Lower leg skin (tissue), 3 donors: ENCODE results near the gene KIAA0513.

Experiments
- POLR2A ChIP-seq, 2 donors: fragments of 450-650 bp; IDR thresholded peaks; one replicate each; pipeline ENCODE4 v1.6.1; 2016 to 2017; ENCODE audit warnings: antibody characterized with exemption in 2 of 2, mild to moderate bottlenecking in 1 of 2, moderate library complexity in 1 of 2
- TF ChIP-seq, protein P1 (sequence below), 3 donors: fragments of 450-650 bp; IDR thresholded peaks; one replicate each; pipeline ENCODE4 v1.5.1; 2016; ENCODE audit warnings: antibody characterized with exemption in 3 of 3, mild to moderate bottlenecking in 3 of 3, moderate library complexity in 2 of 3

- TF ChIP-seq, protein P1, sequence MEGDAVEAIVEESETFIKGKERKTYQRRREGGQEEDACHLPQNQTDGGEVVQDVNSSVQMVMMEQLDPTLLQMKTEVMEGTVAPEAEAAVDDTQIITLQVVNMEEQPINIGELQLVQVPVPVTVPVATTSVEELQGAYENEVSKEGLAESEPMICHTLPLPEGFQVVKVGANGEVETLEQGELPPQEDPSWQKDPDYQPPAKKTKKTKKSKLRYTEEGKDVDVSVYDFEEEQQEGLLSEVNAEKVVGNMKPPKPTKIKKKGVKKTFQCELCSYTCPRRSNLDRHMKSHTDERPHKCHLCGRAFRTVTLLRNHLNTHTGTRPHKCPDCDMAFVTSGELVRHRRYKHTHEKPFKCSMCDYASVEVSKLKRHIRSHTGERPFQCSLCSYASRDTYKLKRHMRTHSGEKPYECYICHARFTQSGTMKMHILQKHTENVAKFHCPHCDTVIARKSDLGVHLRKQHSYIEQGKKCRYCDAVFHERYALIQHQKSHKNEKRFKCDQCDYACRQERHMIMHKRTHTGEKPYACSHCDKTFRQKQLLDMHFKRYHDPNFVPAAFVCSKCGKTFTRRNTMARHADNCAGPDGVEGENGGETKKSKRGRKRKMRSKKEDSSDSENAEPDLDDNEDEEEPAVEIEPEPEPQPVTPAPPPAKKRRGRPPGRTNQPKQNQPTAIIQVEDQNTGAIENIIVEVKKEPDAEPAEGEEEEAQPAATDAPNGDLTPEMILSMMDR (IDR thresholded peaks at IDR 0.05): no peak
- TF ChIP-seq POLR2A (IDR thresholded peaks at IDR 0.05): no peak
Observed at GRCh38 chr16:85017633-85018032, 10.0 kb upstream of the KIAA0513 start.
